H9 (cell line): ENCODE data around the gene TADA2A. TPM values are rescaled to one million over a fixed set of nuclear protein-coding genes. Genes with fewer than 3 reads are reported as not detected.

Source experiments
- DNase-seq: peaks from one replicate; pipeline ENCODE4 v3.0.0-alpha.2; 2017
- H2AFZ ChIP-seq: one replicate; pipeline ENCODE4 v1.6.1; 2013; ENCODE audit warnings: mild to moderate bottlenecking, low read length, control low read depth, moderate library complexity
- H2AK5ac ChIP-seq: 2 replicates; pipeline ENCODE4 v1.6.1; 2013; ENCODE audit warnings: low read length, control low read depth, mixed read lengths; ENCODE audit not compliant: insufficient read length
- H2BK120ac ChIP-seq: one replicate; pipeline ENCODE4 v1.6.1; 2013; ENCODE audit warnings: low read depth, mild to moderate bottlenecking, low read length, control low read depth, inconsistent platforms; ENCODE audit not compliant: poor library complexity, severe bottlenecking
- H2BK12ac ChIP-seq: 2 replicates; pipeline ENCODE4 v1.6.1; 2013; ENCODE audit warnings: low read length, control low read depth, mixed read lengths, low read depth; ENCODE audit not compliant: insufficient read length
- H2BK15ac ChIP-seq: 2 replicates; pipeline ENCODE4 v1.6.1; 2013; ENCODE audit warnings: low read depth, low read length, control low read depth
- H2BK20ac ChIP-seq: one replicate; pipeline ENCODE4 v1.6.1; 2013; ENCODE audit warnings: low read depth, mild to moderate bottlenecking, low read length, control low read depth, inconsistent platforms; ENCODE audit not compliant: poor library complexity, severe bottlenecking
- H2BK5ac ChIP-seq: 2 replicates; pipeline ENCODE4 v1.6.1; 2013; ENCODE audit warnings: low read length, control low read depth, mixed read lengths; ENCODE audit not compliant: insufficient read length
- H3K14ac ChIP-seq: 2 replicates; pipeline ENCODE4 v1.6.1; 2013; ENCODE audit warnings: low read length, control low read depth; ENCODE audit not compliant: insufficient read depth
- H3K18ac ChIP-seq: 2 replicates; pipeline ENCODE4 v1.6.1; 2013; ENCODE audit warnings: low read depth, mild to moderate bottlenecking, mixed read lengths, low read length, control low read depth; ENCODE audit not compliant: insufficient read length
- H3K23ac ChIP-seq: 2 replicates; pipeline ENCODE4 v1.6.1; 2013; ENCODE audit warnings: low read length, control low read depth, mixed read lengths, low read depth; ENCODE audit not compliant: insufficient read length
- H3K23me2 ChIP-seq: 2 replicates; pipeline ENCODE4 v1.6.1; 2013; ENCODE audit warnings: low read depth, mild to moderate bottlenecking, mixed read lengths, low read length, control low read depth; ENCODE audit not compliant: insufficient read length, poor library complexity, severe bottlenecking
- H3K27ac ChIP-seq: 2 replicates; pipeline ENCODE4 v1.5.1; 2013; ENCODE audit warnings: low read length, control low read depth, mixed read lengths, low read depth; ENCODE audit not compliant: insufficient read length
- H3K27me3 ChIP-seq: 2 replicates; pipeline ENCODE4 v1.6.1; 2013; ENCODE audit warnings: low read length, control low read depth, inconsistent platforms; ENCODE audit not compliant: insufficient read depth
- H3K4ac ChIP-seq: 2 replicates; pipeline ENCODE4 v1.6.1; 2013; ENCODE audit warnings: low read depth, mild to moderate bottlenecking, control low read depth, inconsistent platforms, low read length, moderate library complexity
- H3K4me1 ChIP-seq: 2 replicates; pipeline ENCODE4 v1.6.1; 2013; ENCODE audit warnings: low read length, control low read depth, inconsistent platforms; ENCODE audit not compliant: insufficient read depth
- H3K4me2 ChIP-seq: 2 replicates; pipeline ENCODE4 v1.6.1; 2013; ENCODE audit warnings: low read length, control low read depth, mixed read lengths; ENCODE audit not compliant: insufficient read length, insufficient read depth
- H3K56ac ChIP-seq: 2 replicates; pipeline ENCODE4 v1.6.1; 2013; ENCODE audit warnings: low read depth, mild to moderate bottlenecking, mixed read lengths, low read length, control low read depth; ENCODE audit not compliant: insufficient read length
- H3K79me1 ChIP-seq: 2 replicates; pipeline ENCODE4 v1.6.1; 2013; ENCODE audit warnings: low read depth, mild to moderate bottlenecking, moderate library complexity, low read length, control low read depth, inconsistent platforms; ENCODE audit not compliant: insufficient read depth, poor library complexity, severe bottlenecking
- H3K79me2 ChIP-seq: 2 replicates; pipeline ENCODE4 v1.6.1; 2013; ENCODE audit warnings: low read length, control low read depth, inconsistent platforms; ENCODE audit not compliant: insufficient read depth
- H3K9ac ChIP-seq: 2 replicates; pipeline ENCODE4 v1.6.1; 2013; ENCODE audit warnings: low read length, control low read depth, mixed read lengths; ENCODE audit not compliant: insufficient read length; ENCODE audit errors: extremely low read depth
- H3K9me3 ChIP-seq: one replicate; pipeline ENCODE4 v1.6.1; 2013; ENCODE audit warnings: low read depth, low read length, inconsistent platforms; ENCODE audit not compliant: control insufficient read depth
- H3T11ph ChIP-seq: one replicate; pipeline ENCODE4 v1.6.1; 2013; ENCODE audit warnings: mild to moderate bottlenecking, low read length, control low read depth, inconsistent platforms
- H4K20me1 ChIP-seq: one replicate; pipeline ENCODE4 v1.6.1; 2013; ENCODE audit not compliant: control insufficient read depth, insufficient read length, insufficient read depth
- H4K5ac ChIP-seq: 2 replicates; pipeline ENCODE4 v1.6.1; 2013; ENCODE audit warnings: low read depth, mild to moderate bottlenecking, mixed read lengths, low read length, control low read depth; ENCODE audit not compliant: insufficient read length
- H4K8ac ChIP-seq: replicated peaks from 2 replicates; pipeline ENCODE4 v1.6.1; 2013; ENCODE audit warnings: low read length, control low read depth, mixed read lengths, low read depth; ENCODE audit not compliant: insufficient read length
- H4K91ac ChIP-seq: 2 replicates; pipeline ENCODE4 v1.6.1; 2013; ENCODE audit warnings: low read depth, mild to moderate bottlenecking, moderate library complexity, mixed read lengths, low read length, control low read depth; ENCODE audit not compliant: insufficient read length
- H3K27ac Mint-ChIP-seq, 3 experiments: 2 replicates in 2 of 3; 3 replicates in 1 of 3; pipeline ENCODE4 v1.8.0; 2020 to 2021; ENCODE audit warnings: mixed read lengths in 3 of 3, mild to moderate bottlenecking in 1 of 3, moderate library complexity in 1 of 3
- H3K27me3 Mint-ChIP-seq: 2 replicates; pipeline ENCODE4 v1.8.0; 2021; ENCODE audit warnings: low read depth, mild to moderate bottlenecking, moderate library complexity, mixed read lengths
- H3K36me3 Mint-ChIP-seq, 3 experiments: 2 replicates in 2 of 3; 3 replicates in 1 of 3; pipeline ENCODE4 v1.8.0; 2020 to 2021; ENCODE audit warnings: low read depth in 3 of 3, mixed read lengths in 3 of 3; ENCODE audit not compliant: insufficient read depth in 1 of 3
- H3K4me1 Mint-ChIP-seq, 2 experiments: 2 replicates each; pipeline ENCODE4 v1.8.0; 2020; ENCODE audit warnings: mixed read lengths in 2 of 2
- H3K4me3 Mint-ChIP-seq, 2 experiments: 2 replicates in 1 of 2; 3 replicates in 1 of 2; pipeline ENCODE4 v1.8.0; 2020 to 2021; ENCODE audit warnings: mild to moderate bottlenecking in 2 of 2, mixed read lengths in 2 of 2, moderate library complexity in 1 of 2
- H3K9me3 Mint-ChIP-seq, 2 experiments: 2 replicates in 1 of 2; 3 replicates in 1 of 2; pipeline ENCODE4 v1.8.0; 2020; ENCODE audit warnings: mild to moderate bottlenecking in 2 of 2, mixed read lengths in 2 of 2, moderate library complexity in 1 of 2
- WGBS: extraction: QIAGEN DNeasy Blood & Tissue Kit; methylation state at CpG from one replicate; pipeline ENCODE4 v1.1.7; 2013; ENCODE audit warnings: missing lambda C conversion rate, low lambda C conversion rate, mixed read lengths; ENCODE audit not compliant: insufficient read length; ENCODE audit errors: extremely low coverage; 5-methylcytosine and 5-hydroxymethylcytosine counted together
- total RNA-seq: library from RNA; stranded (reverse); gene quantifications from 2 replicates; pipeline ENCODE4 v1.2.1, GENCODE V29; 2021
- TF ChIP-seq, protein P1 (sequence below): fragments of 200-600 bp; sonication (generic); conservative IDR thresholded peaks from 3 replicates; pipeline ENCODE4 v1.8.0; 2021; ENCODE audit warnings: antibody characterized with exemption, mild to moderate bottlenecking

TADA2A gene
- total RNA-seq, 1 experiment from 2014 or later = 20.9 TPM

GRCh38 chr17:37478187-37478586, 71.5 kb downstream of the TADA2A start:
- Histone ChIP-seq H3K18ac (no peak overlapping the region), H3K79me2 (no peaks in the 10 kb centered on the region), H2BK12ac (no peak overlapping the region), H2BK20ac (no peak overlapping the region), H3K23ac (no peak overlapping the region), H2AK5ac (no peak overlapping the region), H3K23me2 (no peaks in the 10 kb centered on the region), H3K56ac (no peak overlapping the region), H3K4me2 (no peak overlapping the region), H3K14ac (no peak overlapping the region), H3K79me1 (no peaks in the 10 kb centered on the region), H2BK5ac (no peak overlapping the region), H2BK15ac (no peak overlapping the region), H4K5ac (no peak overlapping the region), H3K4me1 (peaks cover under 1% of the 10 kb centered on the region; the same call in 1 of the 2 replicates), H3K4ac (no peak overlapping the region), H3K9ac (no peak overlapping the region), H3K27ac (no peak overlapping the region), H4K20me1 (no peaks in the 10 kb centered on the region), H3K27me3 (no peaks in the 10 kb centered on the region), H4K8ac (no peak overlapping the region), H4K91ac (no peak overlapping the region), H3T11ph (no peak overlapping the region), H2BK120ac (no peak overlapping the region), H2AFZ (no peak overlapping the region), H3K9me3 (no peaks in the 10 kb centered on the region)
- H3K27ac Mint-ChIP-seq = 0 out of 7 replicates have a peak overlapping the region, but pooled peaks of 1 of the 3 experiments have one; percentile 55
- peaks cover 3 to 52% (median 44%) of the 10 kb centered on the region in 3 experiments; a peak in 5 of 7 replicates for H3K36me3 Mint-ChIP-seq
- H3K4me1 Mint-ChIP-seq = peaks cover 15 to 20% of the 10 kb centered on the region in 2 experiments
- H3K4me3 Mint-ChIP-seq = no peak overlapping the region
- no peaks in the 10 kb centered on the region for H3K27me3 Mint-ChIP-seq
- no peak for DNase-seq
- TF ChIP-seq, protein P1, sequence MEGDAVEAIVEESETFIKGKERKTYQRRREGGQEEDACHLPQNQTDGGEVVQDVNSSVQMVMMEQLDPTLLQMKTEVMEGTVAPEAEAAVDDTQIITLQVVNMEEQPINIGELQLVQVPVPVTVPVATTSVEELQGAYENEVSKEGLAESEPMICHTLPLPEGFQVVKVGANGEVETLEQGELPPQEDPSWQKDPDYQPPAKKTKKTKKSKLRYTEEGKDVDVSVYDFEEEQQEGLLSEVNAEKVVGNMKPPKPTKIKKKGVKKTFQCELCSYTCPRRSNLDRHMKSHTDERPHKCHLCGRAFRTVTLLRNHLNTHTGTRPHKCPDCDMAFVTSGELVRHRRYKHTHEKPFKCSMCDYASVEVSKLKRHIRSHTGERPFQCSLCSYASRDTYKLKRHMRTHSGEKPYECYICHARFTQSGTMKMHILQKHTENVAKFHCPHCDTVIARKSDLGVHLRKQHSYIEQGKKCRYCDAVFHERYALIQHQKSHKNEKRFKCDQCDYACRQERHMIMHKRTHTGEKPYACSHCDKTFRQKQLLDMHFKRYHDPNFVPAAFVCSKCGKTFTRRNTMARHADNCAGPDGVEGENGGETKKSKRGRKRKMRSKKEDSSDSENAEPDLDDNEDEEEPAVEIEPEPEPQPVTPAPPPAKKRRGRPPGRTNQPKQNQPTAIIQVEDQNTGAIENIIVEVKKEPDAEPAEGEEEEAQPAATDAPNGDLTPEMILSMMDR = no peak
- no CpG with 5 or more reads among the region's 2 CpGs for WGBS
- no peaks in the 10 kb centered on the region for H3K9me3 Mint-ChIP-seq
